ENCODE data around the gene TBX19.

DNA sequence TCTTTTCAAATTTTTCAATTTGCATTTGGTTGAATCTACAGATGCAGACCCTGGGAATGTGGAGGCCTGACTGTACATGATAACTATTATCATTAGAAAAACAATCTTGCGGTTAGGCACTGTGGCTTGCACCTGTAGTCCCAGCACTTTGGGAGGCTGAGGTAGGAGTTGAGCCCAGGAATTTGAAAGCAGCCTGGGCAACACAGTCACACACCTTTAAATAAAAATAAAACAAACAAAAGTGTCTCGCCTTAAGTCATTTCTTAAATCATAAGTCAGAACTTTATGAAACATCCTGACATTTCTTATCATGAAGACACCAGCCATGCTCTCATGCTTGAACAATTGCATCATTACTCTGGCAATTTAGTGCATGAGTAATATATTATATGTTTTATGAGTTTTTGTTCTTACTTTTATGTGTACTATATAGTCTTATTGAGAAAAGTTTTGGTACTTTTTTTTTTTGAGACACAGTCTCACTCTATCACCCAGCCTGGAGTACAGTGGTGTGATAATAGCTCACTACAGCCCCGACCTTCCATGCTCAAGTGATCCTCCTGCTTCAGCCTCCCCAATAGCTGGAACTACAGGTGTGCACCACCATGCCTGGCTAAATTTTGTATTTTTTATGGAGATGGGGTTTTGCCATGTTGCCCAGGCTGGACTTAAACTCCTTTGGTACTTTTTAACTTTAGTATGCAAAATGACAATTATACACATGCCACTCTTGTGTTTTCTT lies 7.8 kb downstream of the TBX19 start:
- TF ChIP-seq CTCF (IDR thresholded peaks at IDR 0.05) (no peak), POLR2A (IDR thresholded peaks at IDR 0.05) (no peak), POLR2AphosphoS5 (IDR thresholded peaks at IDR 0.05) (no peak)
